K562 (cell line): ENCODE measurements around the gene MTA1. TPM values are rescaled to one million over a fixed set of nuclear protein-coding genes. Genes with fewer than 3 reads are reported as not detected.

Experiments used
- ATAC-seq: fragments of 200-7000 bp; cut with Tn5 transposase; 3 replicates; pipeline ENCODE4 v1.9.1; 2020; ENCODE audit warnings: moderate library complexity
- BruUV-seq: library from RNA; stranded (reverse); fragments of 400-500 nt; replicated peaks from 2 replicates; lab custom pipeline; 2021; lab: Mats Ljungman, UMichigan
- CTCF ChIA-PET: fragments of 300-600 bp; formaldehyde crosslinking; extraction: SDS; loops from one replicate; lab custom pipeline; 2021; ENCODE audit warnings: low intra/inter-chr PET ratio; lab: Yijun Ruan, JAX
- POLR2A ChIA-PET: fragments of 300-600, 350-650 bp; sonication (Branson Sonifier 250); formaldehyde crosslinking; extraction: SDS; loops from one replicate; lab custom pipeline; 2021; ENCODE audit warnings: antibody characterized with exemption, inconsistent platforms; lab: Yijun Ruan, JAX
- DNase-seq, 4 experiments: peaks; one replicate each; pipeline versions ENCODE4 v3.0.0 to v3.0.0-alpha.2; 2011 to 2018; ENCODE audit warnings: low spot score in 3 of 4, mixed read lengths in 3 of 4; ENCODE audit errors: extremely low read depth in 1 of 4
- FAIRE-seq: peaks from 2 replicates; lab custom pipeline; 2011; peaks lifted over from hg19 to GRCh38; lab: Jason Lieb, UNC
- H2AFZ ChIP-seq: 2 replicates; pipeline ENCODE4 v1.6.0; 2011; ENCODE audit warnings: low read depth, low read length, control low read depth, inconsistent platforms
- H3K27ac ChIP-seq: fragments of 200-600 bp; 3 replicates; pipeline ENCODE4 v1.8.0; 2011; ENCODE audit warnings: low read depth, mild to moderate bottlenecking, control low read depth, inconsistent platforms, low read length, moderate library complexity, mixed read lengths; ENCODE audit errors: extremely low read depth
- H3K27me3 ChIP-seq, 2 experiments: fragments of 300-600 bp in 1 of 2; 2 replicates in 1 of 2; 3 replicates in 1 of 2; pipeline versions ENCODE4 v1.6.0 to v1.8.0; 2011; ENCODE audit warnings: inconsistent platforms in 2 of 2, low read length in 2 of 2, mild to moderate bottlenecking in 1 of 2, mixed read lengths in 1 of 2, moderate library complexity in 1 of 2; ENCODE audit not compliant: control insufficient read depth in 2 of 2, insufficient read depth in 2 of 2
- H3K36me3 ChIP-seq: fragments of 300-600 bp; 3 replicates; pipeline ENCODE4 v1.8.0; 2011; ENCODE audit warnings: mild to moderate bottlenecking, low read length, inconsistent platforms; ENCODE audit not compliant: control insufficient read depth, insufficient read depth
- H3K4me1 ChIP-seq, 2 experiments: fragments of 200-600 bp in 1 of 2; replicated peaks in 1 of 2; 2 replicates in 1 of 2; 3 replicates in 1 of 2; pipeline versions ENCODE4 v1.5.1 to v1.8.0; 2011; ENCODE audit warnings: inconsistent platforms in 2 of 2, low read length in 2 of 2, mild to moderate bottlenecking in 1 of 2, mixed read lengths in 1 of 2, moderate library complexity in 1 of 2; ENCODE audit not compliant: control insufficient read depth in 2 of 2, insufficient read depth in 2 of 2
- H3K4me2 ChIP-seq: 2 replicates; pipeline ENCODE4 v1.6.1; 2011; ENCODE audit warnings: low read length, control low read depth, inconsistent platforms, mixed read lengths; ENCODE audit not compliant: insufficient read depth
- H3K4me3 ChIP-seq: fragments of 200-600 bp; sonication (generic), shearing (Covaris generic); 2 replicates; pipeline ENCODE4 v1.5.1; 2016; ENCODE audit warnings: control low read depth, inconsistent platforms
- H3K79me2 ChIP-seq: fragments of 200-600 bp; 3 replicates; pipeline ENCODE4 v1.8.0; 2011; ENCODE audit warnings: low read length, inconsistent platforms; ENCODE audit not compliant: control insufficient read depth, insufficient read depth
- H3K9ac ChIP-seq, 2 experiments: 2 replicates each; pipeline versions ENCODE4 v1.6.0 to v1.6.1; 2011; ENCODE audit warnings: low read depth in 2 of 2, low read length in 2 of 2, control low read depth in 1 of 2, inconsistent platforms in 1 of 2, mild to moderate bottlenecking in 1 of 2, mixed read lengths in 1 of 2; ENCODE audit not compliant: insufficient read depth in 1 of 2
- H3K9me1 ChIP-seq: one replicate; pipeline ENCODE4 v1.6.0; 2011; ENCODE audit warnings: inconsistent platforms, mild to moderate bottlenecking, low read length, moderate library complexity; ENCODE audit not compliant: control insufficient read depth, insufficient read depth
- H3K9me3 ChIP-seq: replicated peaks from 2 replicates; pipeline ENCODE4 v1.5.1; 2011; ENCODE audit warnings: low read depth, low read length, inconsistent platforms; ENCODE audit not compliant: control insufficient read depth, insufficient read depth
- H4K20me1 ChIP-seq: replicated peaks from 2 replicates; pipeline ENCODE4 v1.6.1; 2011; ENCODE audit warnings: low read length, inconsistent platforms, mixed read lengths; ENCODE audit not compliant: control insufficient read depth, insufficient read depth
- BRCA1 ChIP-seq, 2 experiments: fragments of 450-650 bp in 1 of 2; sonication (generic) in 1 of 2; formaldehyde crosslinking in 1 of 2; IDR thresholded peaks; 2 replicates each; pipeline versions ENCODE4 v1.5.0 to v1.6.1; 2017 to 2020; ENCODE audit warnings: mild to moderate bottlenecking in 1 of 2, missing genetic modification reagents in 1 of 2
- CC2D1A ChIP-seq: fragments of 450-650 bp; IDR thresholded peaks from 2 replicates; pipeline ENCODE4 v1.6.1; 2017; ENCODE audit warnings: mild to moderate bottlenecking
- CCNT2 ChIP-seq: IDR thresholded peaks from 2 replicates; pipeline ENCODE4 v1.6.1; 2011; ENCODE audit warnings: borderline replicate concordance, low read depth, mild to moderate bottlenecking, moderate library complexity, mixed read lengths, low read length; ENCODE audit not compliant: insufficient read length; ENCODE audit errors: extremely low read depth
- CHCHD3 ChIP-seq: fragments of 250-450 bp; sonication (Bioruptor Pico); IDR thresholded peaks from 2 replicates; pipeline ENCODE4 v2.1.2; 2022; ENCODE audit warnings: mild to moderate bottlenecking
- CREB3 ChIP-seq: fragments of 450-650 bp; conservative IDR thresholded peaks from 2 replicates; pipeline ENCODE4 v1.6.1; 2016; ENCODE audit warnings: missing genetic modification characterization, low read depth, mild to moderate bottlenecking, missing compliant biosample characterization, moderate library complexity
- EGR1 ChIP-seq: fragments of 450-650 bp; conservative IDR thresholded peaks from 2 replicates; pipeline ENCODE4 v1.6.1; 2017; ENCODE audit warnings: mild to moderate bottlenecking
- EZH2 ChIP-seq: IDR thresholded peaks from 2 replicates; pipeline ENCODE4 v1.6.1; 2012; ENCODE audit warnings: low read depth, mild to moderate bottlenecking, inconsistent platforms, low read length, borderline replicate concordance
- FOXJ2 ChIP-seq: fragments of 200-800 bp; sonication (Bioruptor generic); IDR thresholded peaks from 2 replicates; pipeline ENCODE4 v1.6.1; 2016; ENCODE audit warnings: missing genetic modification characterization, missing compliant biosample characterization
- LARP7 ChIP-seq: fragments of 450-650 bp; IDR thresholded peaks from 2 replicates; pipeline ENCODE4 v1.6.1; 2016
- MIER1 ChIP-seq: fragments of 450-650 bp; IDR thresholded peaks from 2 replicates; pipeline ENCODE4 v1.6.1; 2016; ENCODE audit warnings: antibody characterized with exemption, mild to moderate bottlenecking, low read depth
- MNT ChIP-seq, 2 experiments: fragments of 450-650 bp; conservative IDR thresholded peaks; 2 replicates each; pipeline ENCODE4 v1.6.1; 2017; ENCODE audit warnings: mild to moderate bottlenecking in 2 of 2, moderate library complexity in 2 of 2
- MXI1 ChIP-seq: IDR thresholded peaks from 2 replicates; pipeline ENCODE4 v1.6.1; 2011; ENCODE audit warnings: low read depth, mild to moderate bottlenecking, improper control_type of control experiment, low read length
- NR4A1 ChIP-seq, 2 experiments: fragments of 250-450 bp in 1 of 2; fragments of 450-650 bp in 1 of 2; sonication (Bioruptor Pico) in 1 of 2; IDR thresholded peaks; 2 replicates each; pipeline versions ENCODE4 v1.4.0 to v1.6.1; 2016 to 2020; ENCODE audit warnings: mild to moderate bottlenecking in 2 of 2, missing compliant biosample characterization in 1 of 2, missing genetic modification characterization in 1 of 2, moderate library complexity in 1 of 2
- RBM34 ChIP-seq: fragments of 200-400 bp; formaldehyde crosslinking; IDR thresholded peaks from 2 replicates; pipeline ENCODE4 v1.6.1; 2018; ENCODE audit warnings: low read length, borderline replicate concordance; ENCODE audit not compliant: insufficient read depth
- SRSF9 ChIP-seq: fragments of 200-400 bp; formaldehyde crosslinking; IDR thresholded peaks from 2 replicates; pipeline ENCODE4 v1.6.1; 2017; ENCODE audit warnings: low read depth, low read length, borderline replicate concordance
- ZBTB7A ChIP-seq: IDR thresholded peaks from 2 replicates; pipeline ENCODE4 v1.6.1; 2011; ENCODE audit warnings: low read depth, mild to moderate bottlenecking, low read length, moderate library complexity, borderline replicate concordance; ENCODE audit not compliant: control insufficient read depth
- ZNF12 ChIP-seq: sonication (generic); formaldehyde crosslinking; IDR thresholded peaks from 2 replicates; pipeline ENCODE4 v1.4.0; 2020; ENCODE audit warnings: mild to moderate bottlenecking, missing genetic modification reagents
- ZNF140 ChIP-seq: fragments of 250-450 bp; sonication (Bioruptor Pico); IDR thresholded peaks from 2 replicates; pipeline ENCODE4 v1.8.0; 2021; ENCODE audit warnings: moderate library complexity, mild to moderate bottlenecking, inconsistent platforms
- WGBS: fragments of 100-300 bp; shearing (Covaris generic); methylation state at CpG from one replicate; pipeline ENCODE4 v1.1.6; 2016; ENCODE audit warnings: low coverage, mixed read lengths; ENCODE audit not compliant: insufficient coverage; ENCODE audit errors: missing lambda C conversion rate; 5-methylcytosine and 5-hydroxymethylcytosine counted together
- in situ Hi-C: fragments of 300-500 bp; cut with MboI; formaldehyde crosslinking; loops from 4 replicates; pipeline ENCODE4 v1.15.0; 2018; ENCODE audit warnings: inconsistent platforms, mixed read lengths
- intact Hi-C: fragments of 100-400 bp; cut with micrococcal nuclease; formaldehyde crosslinking; loops from 2 replicates; pipeline ENCODE4 v1.14.2; 2022
- polyA plus RNA-seq, 8 experiments: library from polyadenylated mRNA; depleted of rRNA in 4 of 8; stranded (reverse) in 5 of 8; unstranded in 3 of 8; fragments of >200 nt; fragmentation: Nextera tagmentation in 2 of 8; fragmentation: Illumina TruSeq in 1 of 8; extraction: Ambion mirVana in 2 of 8; extraction: Trizol in 1 of 8; gene quantifications; 2 replicates each; pipeline versions ENCODE4 v1.2.1 to v1.2.3, GENCODE V29; 2011 to 2014; ENCODE audit warnings: inconsistent platforms in 1 of 8, missing spikeins in 1 of 8
- total RNA-seq, 7 experiments: library from RNA; depleted of rRNA in 6 of 7; stranded (reverse); fragments of >200 nt in 6 of 7; fragmentation: Illumina TruSeq in 2 of 7; extraction: Trizol in 2 of 7; gene quantifications; 2 replicates each; pipeline versions ENCODE4 v1.2.1 to v1.2.3, GENCODE V29; 2011 to 2021; ENCODE audit warnings: low replicate concordance in 1 of 7

The MTA1 gene
- total and polyA plus RNA-seq, 9 of the 15 experiments (the other 6 are each of a cell fraction or from before 2014, with no cell fraction given), result 0.13 to 118 (median 32.3) TPM

GRCh38 chr14:105473677-105474482 is 54.3 kb downstream of the MTA1 start:
- FAIRE-seq, result no peak
- peak overlapping the region; percentile 68; the same call in 1 of the 2 replicates for H2AFZ ChIP-seq
- H3K9ac ChIP-seq, result peak overlapping the region in 1 of 2 experiments; percentile 87; a peak in 2 of 4 replicates
- in situ Hi-C loops (no loop called here), intact Hi-C loops (loop anchor here (10.0 kb wide), 1 partner anchor 51 kb away; the partner anchor contains the start of gene TMEM121)
- H3K9me1 ChIP-seq, result no peaks in the 10 kb centered on the region
- no peaks in the 10 kb centered on the region for H3K9me3 ChIP-seq
- H3K4me1 ChIP-seq, result peaks cover 0 to 90% of the 10 kb centered on the region in 2 experiments; a peak in 2 of 5 replicates
- DNase-seq, result peak; percentile 78 to 85 (median 80)
- CTCF ChIA-PET, result no interaction called here
- H3K4me2 ChIP-seq, result peak overlapping the region; percentile 63
- peak; percentile 85 for ATAC-seq
- 0% methylated on average over 4 of the region's 60 CpGs for WGBS
- no TSS peak for BruUV-seq
- H3K27ac ChIP-seq, result no peak overlapping the region
- H4K20me1 ChIP-seq, result no peaks in the 10 kb centered on the region; the same call in 1 of the 2 replicates
- POLR2A ChIA-PET, result interaction anchor here (1.0 kb wide), 1 partner anchor 11 kb away, joined by 3 read pairs; no protein-coding TSS in a partner anchor
- H3K4me3 ChIP-seq, result peak overlapping the region; percentile 39
- H3K27me3 ChIP-seq, result peaks cover 0 to 7% of the 10 kb centered on the region in 2 experiments; a peak in 1 of 5 replicates
- peaks cover 10% of the 10 kb centered on the region; the same call in 1 of the 3 replicates for H3K36me3 ChIP-seq
- no peaks in the 10 kb centered on the region for H3K79me2 ChIP-seq
- peak; percentile 96 for TF ChIP-seq FOXJ2 (tag)
- TF ChIP-seq RBM34, result no peak
- no peak for TF ChIP-seq CHCHD3 (CRISPR knock-in tag)
- TF ChIP-seq MNT (conservative IDR thresholded peaks at IDR 0.05), result peak; percentile 30 to 45; a peak in 2 of 4 replicates
- no peak for TF ChIP-seq ZNF12 (CRISPR knock-in tag)
- TF ChIP-seq CC2D1A, result no peak
- TF ChIP-seq CREB3 (tag), result no peak
- TF ChIP-seq ZBTB7A, result peak; percentile 30; the same call in 1 of the 2 replicates
- peak; percentile 43 for TF ChIP-seq EGR1
- TF ChIP-seq LARP7, result no peak
- no peak for TF ChIP-seq NR4A1 (CRISPR knock-in tag; IDR thresholded peaks at IDR 0.05)
- TF ChIP-seq NR4A1 (tag; IDR thresholded peaks at IDR 0.05), result no peak
- no peak for TF ChIP-seq EZH2
- peak; percentile 50; the same call in 1 of the 2 replicates for TF ChIP-seq MIER1
- TF ChIP-seq SRSF9, result no peak
- no peak for TF ChIP-seq BRCA1 (IDR thresholded peaks at IDR 0.05)
- TF ChIP-seq BRCA1 (CRISPR knock-in tag; IDR thresholded peaks at IDR 0.05), result no peak
- TF ChIP-seq ZNF140, result no peak
- 0 out of 2 replicates have a peak, but pooled peaks have one; percentile 35 for TF ChIP-seq MXI1
- TF ChIP-seq CCNT2, result peak; percentile 43
